ENCODE measurements around the gene ITPKA. TPM values are rescaled to one million over a fixed set of nuclear protein-coding genes. Genes with fewer than 3 reads are reported as not detected.

ITPKA gene
- polyA plus RNA-seq, 1 of the 3 experiments (the other 2 are of a cell fraction), result 2.2 TPM

- H3K4me3 ChIP-seq (ENCODE audit: low read depth in 2 of 2, low read length in 1 of 2), result no peak overlapping the region
- H3K9me3 ChIP-seq, result no peaks in the 10 kb centered on the region
- DNase-seq, result no peak
- H4K20me1 ChIP-seq (ENCODE audit: insufficient read depth), result no peaks in the 10 kb centered on the region
- H3K9me2 ChIP-seq, result no peaks in the 10 kb centered on the region
- no peaks in the 10 kb centered on the region for H3F3A ChIP-seq (replicated peaks; ENCODE audit: insufficient read depth)
- 84% methylated on average over 3 of the region's 4 CpGs for WGBS (ENCODE audit: low lambda C conversion rate)
- H3K27ac ChIP-seq (ENCODE audit: low read depth in 2 of 2, low read length in 1 of 2), result no peak overlapping the region
- H3K36me3 ChIP-seq (replicated peaks in 1 of 2; ENCODE audit: control insufficient read depth in 1 of 2, insufficient read depth in 2 of 2, low read length in 1 of 2), result no peaks in the 10 kb centered on the region
- TF ChIP-seq USF2 (IDR thresholded peaks at IDR 0.05; ENCODE audit: borderline replicate concordance, low read depth, low read length) (no peak), ZBTB33 (IDR thresholded peaks at IDR 0.05; ENCODE audit: borderline replicate concordance, low read depth) (no peak), ELF1 (IDR thresholded peaks at IDR 0.05) (no peak), TAF1 (IDR thresholded peaks at IDR 0.05; ENCODE audit: borderline replicate concordance, low read depth, low read length) (no peak), TEAD4 (IDR thresholded peaks at IDR 0.05; ENCODE audit: borderline replicate concordance, insufficient read depth) (no peak), FOXJ3 (CRISPR knock-in tag; IDR thresholded peaks at IDR 0.05) (no peak), USF1 (IDR thresholded peaks at IDR 0.05; ENCODE audit: borderline replicate concordance, low read depth) (no peak), POLR2AphosphoS5 (IDR thresholded peaks at IDR 0.05; ENCODE audit: low read depth, low read length) (no peak), CHD2 (IDR thresholded peaks at IDR 0.05; ENCODE audit: low read length, partially characterized antibody) (no peak), RCOR1 (IDR thresholded peaks at IDR 0.05; ENCODE audit: low read length) (no peak), PBX3 (IDR thresholded peaks at IDR 0.05) (no peak), MAX (IDR thresholded peaks at IDR 0.05; ENCODE audit: low read depth) (no peak), YY1 (IDR thresholded peaks at IDR 0.05; ENCODE audit: low read depth) (no peak), EZH2phosphoT487 (IDR thresholded peaks at IDR 0.05; ENCODE audit: borderline replicate concordance, low read depth) (no peak)
- peaks cover 0 to 10% of the 10 kb centered on the region in 2 experiments; a peak in 1 of 4 replicates for H3K4me1 ChIP-seq (ENCODE audit: control insufficient read depth in 1 of 2, insufficient read depth in 2 of 2, low read depth in 1 of 2, low read length in 1 of 2)
- no peak overlapping the region for H3K4me2 ChIP-seq
- H3K9ac ChIP-seq, result no peak overlapping the region
- H2AFZ ChIP-seq (ENCODE audit: low read depth), result no peak overlapping the region
- no peaks in the 10 kb centered on the region; the same call in 1 of the 2 replicates for H3K27me3 ChIP-seq (ENCODE audit: insufficient read depth)
- ChIA-PET POLR2A (no interaction called here), CTCF (interaction anchor here (1.1 kb wide), 1 partner anchor 40 kb away, joined by 4 read pairs; no protein-coding TSS in a partner anchor)
- no peaks in the 10 kb centered on the region for H3K79me2 ChIP-seq (ENCODE audit: insufficient read depth)
Measured at GRCh38 chr15:41505776-41506175, 12.1 kb downstream of the ITPKA start.
